H9 (cell line): Measurements from ENCODE around the gene IFITM1. TPM values are rescaled to one million over a fixed set of nuclear protein-coding genes. Genes with fewer than 3 reads are reported as not detected.

Source experiments
- DNase-seq: peaks from one replicate; pipeline ENCODE4 v3.0.0-alpha.2; 2017
- H2AFZ ChIP-seq: one replicate; pipeline ENCODE4 v1.6.1; 2013; ENCODE audit warnings: mild to moderate bottlenecking, low read length, control low read depth, moderate library complexity
- H2AK5ac ChIP-seq: 2 replicates; pipeline ENCODE4 v1.6.1; 2013; ENCODE audit warnings: low read length, control low read depth, mixed read lengths; ENCODE audit not compliant: insufficient read length
- H2BK120ac ChIP-seq: one replicate; pipeline ENCODE4 v1.6.1; 2013; ENCODE audit warnings: low read depth, mild to moderate bottlenecking, low read length, control low read depth, inconsistent platforms; ENCODE audit not compliant: poor library complexity, severe bottlenecking
- H2BK12ac ChIP-seq: 2 replicates; pipeline ENCODE4 v1.6.1; 2013; ENCODE audit warnings: low read length, control low read depth, mixed read lengths, low read depth; ENCODE audit not compliant: insufficient read length
- H2BK15ac ChIP-seq: 2 replicates; pipeline ENCODE4 v1.6.1; 2013; ENCODE audit warnings: low read depth, low read length, control low read depth
- H2BK20ac ChIP-seq: one replicate; pipeline ENCODE4 v1.6.1; 2013; ENCODE audit warnings: low read depth, mild to moderate bottlenecking, low read length, control low read depth, inconsistent platforms; ENCODE audit not compliant: poor library complexity, severe bottlenecking
- H2BK5ac ChIP-seq: 2 replicates; pipeline ENCODE4 v1.6.1; 2013; ENCODE audit warnings: low read length, control low read depth, mixed read lengths; ENCODE audit not compliant: insufficient read length
- H3K14ac ChIP-seq: 2 replicates; pipeline ENCODE4 v1.6.1; 2013; ENCODE audit warnings: low read length, control low read depth; ENCODE audit not compliant: insufficient read depth
- H3K18ac ChIP-seq: 2 replicates; pipeline ENCODE4 v1.6.1; 2013; ENCODE audit warnings: low read depth, mild to moderate bottlenecking, mixed read lengths, low read length, control low read depth; ENCODE audit not compliant: insufficient read length
- H3K23ac ChIP-seq: 2 replicates; pipeline ENCODE4 v1.6.1; 2013; ENCODE audit warnings: low read length, control low read depth, mixed read lengths, low read depth; ENCODE audit not compliant: insufficient read length
- H3K23me2 ChIP-seq: 2 replicates; pipeline ENCODE4 v1.6.1; 2013; ENCODE audit warnings: low read depth, mild to moderate bottlenecking, mixed read lengths, low read length, control low read depth; ENCODE audit not compliant: insufficient read length, poor library complexity, severe bottlenecking
- H3K27ac ChIP-seq: 2 replicates; pipeline ENCODE4 v1.5.1; 2013; ENCODE audit warnings: low read length, control low read depth, mixed read lengths, low read depth; ENCODE audit not compliant: insufficient read length
- H3K27me3 ChIP-seq: 2 replicates; pipeline ENCODE4 v1.6.1; 2013; ENCODE audit warnings: low read length, control low read depth, inconsistent platforms; ENCODE audit not compliant: insufficient read depth
- H3K4ac ChIP-seq: 2 replicates; pipeline ENCODE4 v1.6.1; 2013; ENCODE audit warnings: low read depth, mild to moderate bottlenecking, control low read depth, inconsistent platforms, low read length, moderate library complexity
- H3K4me1 ChIP-seq: 2 replicates; pipeline ENCODE4 v1.6.1; 2013; ENCODE audit warnings: low read length, control low read depth, inconsistent platforms; ENCODE audit not compliant: insufficient read depth
- H3K4me2 ChIP-seq: 2 replicates; pipeline ENCODE4 v1.6.1; 2013; ENCODE audit warnings: low read length, control low read depth, mixed read lengths; ENCODE audit not compliant: insufficient read length, insufficient read depth
- H3K56ac ChIP-seq: 2 replicates; pipeline ENCODE4 v1.6.1; 2013; ENCODE audit warnings: low read depth, mild to moderate bottlenecking, mixed read lengths, low read length, control low read depth; ENCODE audit not compliant: insufficient read length
- H3K79me1 ChIP-seq: 2 replicates; pipeline ENCODE4 v1.6.1; 2013; ENCODE audit warnings: low read depth, mild to moderate bottlenecking, moderate library complexity, low read length, control low read depth, inconsistent platforms; ENCODE audit not compliant: insufficient read depth, poor library complexity, severe bottlenecking
- H3K79me2 ChIP-seq: 2 replicates; pipeline ENCODE4 v1.6.1; 2013; ENCODE audit warnings: low read length, control low read depth, inconsistent platforms; ENCODE audit not compliant: insufficient read depth
- H3K9ac ChIP-seq: 2 replicates; pipeline ENCODE4 v1.6.1; 2013; ENCODE audit warnings: low read length, control low read depth, mixed read lengths; ENCODE audit not compliant: insufficient read length; ENCODE audit errors: extremely low read depth
- H3K9me3 ChIP-seq: one replicate; pipeline ENCODE4 v1.6.1; 2013; ENCODE audit warnings: low read depth, low read length, inconsistent platforms; ENCODE audit not compliant: control insufficient read depth
- H3T11ph ChIP-seq: one replicate; pipeline ENCODE4 v1.6.1; 2013; ENCODE audit warnings: mild to moderate bottlenecking, low read length, control low read depth, inconsistent platforms
- H4K20me1 ChIP-seq: one replicate; pipeline ENCODE4 v1.6.1; 2013; ENCODE audit not compliant: control insufficient read depth, insufficient read length, insufficient read depth
- H4K5ac ChIP-seq: 2 replicates; pipeline ENCODE4 v1.6.1; 2013; ENCODE audit warnings: low read depth, mild to moderate bottlenecking, mixed read lengths, low read length, control low read depth; ENCODE audit not compliant: insufficient read length
- H4K8ac ChIP-seq: replicated peaks from 2 replicates; pipeline ENCODE4 v1.6.1; 2013; ENCODE audit warnings: low read length, control low read depth, mixed read lengths, low read depth; ENCODE audit not compliant: insufficient read length
- H4K91ac ChIP-seq: 2 replicates; pipeline ENCODE4 v1.6.1; 2013; ENCODE audit warnings: low read depth, mild to moderate bottlenecking, moderate library complexity, mixed read lengths, low read length, control low read depth; ENCODE audit not compliant: insufficient read length
- H3K27ac Mint-ChIP-seq, 3 experiments: 2 replicates in 2 of 3; 3 replicates in 1 of 3; pipeline ENCODE4 v1.8.0; 2020 to 2021; ENCODE audit warnings: mixed read lengths in 3 of 3, mild to moderate bottlenecking in 1 of 3, moderate library complexity in 1 of 3
- H3K27me3 Mint-ChIP-seq: 2 replicates; pipeline ENCODE4 v1.8.0; 2021; ENCODE audit warnings: low read depth, mild to moderate bottlenecking, moderate library complexity, mixed read lengths
- H3K36me3 Mint-ChIP-seq, 3 experiments: 2 replicates in 2 of 3; 3 replicates in 1 of 3; pipeline ENCODE4 v1.8.0; 2020 to 2021; ENCODE audit warnings: low read depth in 3 of 3, mixed read lengths in 3 of 3; ENCODE audit not compliant: insufficient read depth in 1 of 3
- H3K4me1 Mint-ChIP-seq, 2 experiments: 2 replicates each; pipeline ENCODE4 v1.8.0; 2020; ENCODE audit warnings: mixed read lengths in 2 of 2
- H3K4me3 Mint-ChIP-seq, 2 experiments: 2 replicates in 1 of 2; 3 replicates in 1 of 2; pipeline ENCODE4 v1.8.0; 2020 to 2021; ENCODE audit warnings: mild to moderate bottlenecking in 2 of 2, mixed read lengths in 2 of 2, moderate library complexity in 1 of 2
- H3K9me3 Mint-ChIP-seq, 2 experiments: 2 replicates in 1 of 2; 3 replicates in 1 of 2; pipeline ENCODE4 v1.8.0; 2020; ENCODE audit warnings: mild to moderate bottlenecking in 2 of 2, mixed read lengths in 2 of 2, moderate library complexity in 1 of 2
- CTCF ChIP-seq: fragments of 200-600 bp; sonication (generic); conservative IDR thresholded peaks from 3 replicates; pipeline ENCODE4 v1.8.0; 2021; ENCODE audit warnings: antibody characterized with exemption, mild to moderate bottlenecking
- WGBS: extraction: QIAGEN DNeasy Blood & Tissue Kit; methylation state at CpG from one replicate; pipeline ENCODE4 v1.1.7; 2013; ENCODE audit warnings: missing lambda C conversion rate, low lambda C conversion rate, mixed read lengths; ENCODE audit not compliant: insufficient read length; ENCODE audit errors: extremely low coverage; 5-methylcytosine and 5-hydroxymethylcytosine counted together
- total RNA-seq: library from RNA; stranded (reverse); gene quantifications from 2 replicates; pipeline ENCODE4 v1.2.1, GENCODE V29; 2021

IFITM1 gene
- total RNA-seq, 1 experiment from 2014 or later = 500 TPM

DNA sequence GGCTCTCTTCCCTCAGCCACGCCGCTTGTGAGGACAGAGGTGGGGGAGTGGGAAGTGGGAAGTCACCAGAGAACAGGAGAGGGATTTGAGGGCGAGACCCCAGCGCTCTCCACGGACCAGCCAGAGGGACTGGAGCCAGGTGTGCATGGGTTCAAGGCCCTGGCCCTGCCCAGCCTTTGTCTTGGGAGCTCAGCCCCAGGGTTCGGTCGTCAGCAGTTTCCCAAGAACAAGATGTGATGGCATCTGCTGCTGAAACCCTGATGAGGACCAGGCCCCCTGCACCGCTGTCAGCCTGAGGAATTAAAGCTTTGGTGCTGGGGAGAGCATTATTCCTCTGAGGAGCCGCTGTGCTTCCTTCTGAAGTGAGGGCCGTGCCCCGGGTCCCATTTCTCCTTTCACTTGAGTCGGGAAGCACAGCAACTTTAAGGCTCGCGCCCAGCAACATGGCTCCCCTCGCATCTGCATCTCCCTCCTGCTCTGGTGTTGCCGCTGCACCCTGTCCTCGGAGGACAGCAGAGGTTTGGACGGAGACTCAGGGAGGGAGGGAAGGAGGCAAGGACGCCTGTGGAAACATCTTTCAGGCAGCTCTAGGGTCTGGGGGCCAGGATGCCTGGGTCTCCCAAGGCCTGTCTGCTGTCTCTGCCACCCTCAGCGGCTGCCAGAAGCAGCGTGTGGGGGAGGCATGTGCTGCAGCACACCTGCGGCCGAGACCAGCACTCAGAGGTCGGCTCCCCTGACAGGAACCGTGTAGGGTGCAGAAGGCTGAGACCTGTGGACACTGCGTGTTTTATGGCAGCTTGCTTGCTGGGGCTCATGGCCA is 18.3 kb upstream of the IFITM1 start:
- Histone ChIP-seq H3K27me3 (no peaks in the 10 kb centered on the region), H3K4me2 (no peak overlapping the region), H2AK5ac (no peak overlapping the region), H3K9me3 (no peaks in the 10 kb centered on the region), H2BK120ac (no peak overlapping the region), H4K8ac (no peak overlapping the region), H2BK15ac (no peak overlapping the region), H3K14ac (no peak overlapping the region; the same call in 1 of the 2 replicates), H4K91ac (no peak overlapping the region), H3K79me1 (no peaks in the 10 kb centered on the region), H4K20me1 (no peaks in the 10 kb centered on the region), H3T11ph (no peak overlapping the region), H3K18ac (no peak overlapping the region), H2BK20ac (no peak overlapping the region), H3K27ac (no peak overlapping the region), H3K4me1 (peaks cover 4% of the 10 kb centered on the region; the same call in 1 of the 2 replicates), H3K23me2 (no peaks in the 10 kb centered on the region), H2AFZ (no peak overlapping the region), H4K5ac (no peak overlapping the region), H3K56ac (no peak overlapping the region), H3K9ac (no peak overlapping the region), H2BK5ac (no peak overlapping the region), H3K79me2 (no peaks in the 10 kb centered on the region), H2BK12ac (no peak overlapping the region), H3K4ac (no peak overlapping the region), H3K23ac (no peak overlapping the region)
- Mint-ChIP-seq H3K27ac (no peak overlapping the region), H3K4me1 (peaks cover 23 to 31% of the 10 kb centered on the region in 2 experiments), H3K27me3 (no peaks in the 10 kb centered on the region), H3K4me3 (no peak overlapping the region), H3K9me3 (no peaks in the 10 kb centered on the region), H3K36me3 (peaks cover 19 to 40% (median 23%) of the 10 kb centered on the region in 3 experiments)
- WGBS = no CpG with 5 or more reads among the region's 26 CpGs
- no peak for DNase-seq
- no peak for TF ChIP-seq CTCF
